OCI-LY7 (cell line): Measurements from ENCODE around the gene PRKAG2. TPM values are rescaled to one million over a fixed set of nuclear protein-coding genes. Genes with fewer than 3 reads are reported as not detected.

ENCODE experiments used
- BruUV-seq: library from RNA; stranded (reverse); fragments of 400-500 nt; replicated peaks from 2 replicates; lab custom pipeline; 2021; lab: Mats Ljungman, UMichigan
- CTCF ChIA-PET: fragments of 300-600 bp; sonication (Branson Sonifier 250); formaldehyde crosslinking; loops from one replicate; lab custom pipeline; 2022; ENCODE audit warnings: antibody characterized with exemption; ENCODE audit not compliant: unreplicated experiment; lab: Charles Lee
- POLR2A ChIA-PET: fragments of 300-600 bp; sonication (Branson Sonifier 250); formaldehyde crosslinking; loops from one replicate; lab custom pipeline; 2022; ENCODE audit warnings: antibody characterized with exemption; lab: Charles Lee
- DNase-seq: peaks from one replicate; pipeline ENCODE4 v3.0.0-alpha.2; 2015; ENCODE audit warnings: low spot score
- H2AFZ ChIP-seq: fragments of 200-600 bp; sonication (generic), shearing (Covaris generic); 2 replicates; pipeline ENCODE4 v1.6.1; 2014; ENCODE audit warnings: mild to moderate bottlenecking, antibody characterized with exemption, low read length, moderate library complexity
- H3K27ac ChIP-seq: fragments of 200-600 bp; sonication (generic); 2 replicates; pipeline ENCODE4 v1.5.1; 2014; ENCODE audit warnings: mixed run types, low read depth, mild to moderate bottlenecking, moderate library complexity, low read length, inconsistent platforms; ENCODE audit not compliant: poor library complexity, severe bottlenecking
- H3K36me3 ChIP-seq: fragments of 200-600 bp; sonication (generic); 2 replicates; pipeline ENCODE4 v1.6.1; 2014; ENCODE audit warnings: mild to moderate bottlenecking, antibody characterized with exemption, low read length, moderate library complexity, mixed read lengths; ENCODE audit not compliant: insufficient read depth
- H3K4me1 ChIP-seq: fragments of 200-600 bp; sonication (generic); 2 replicates; pipeline ENCODE4 v1.5.1; 2014; ENCODE audit warnings: mild to moderate bottlenecking, low read length; ENCODE audit not compliant: insufficient read depth, poor library complexity, severe bottlenecking
- H3K4me2 ChIP-seq: fragments of 200-600 bp; sonication (generic); 2 replicates; pipeline ENCODE4 v1.6.1; 2014; ENCODE audit warnings: mild to moderate bottlenecking, low read length
- H3K4me3 ChIP-seq: fragments of 200-600 bp; sonication (generic); 2 replicates; pipeline ENCODE4 v1.5.1; 2014; ENCODE audit warnings: mild to moderate bottlenecking, low read depth, low read length; ENCODE audit not compliant: poor library complexity, severe bottlenecking
- H3K79me2 ChIP-seq: fragments of 200-600 bp; sonication (generic); 2 replicates; pipeline ENCODE4 v1.6.1; 2016; ENCODE audit warnings: low read depth, mild to moderate bottlenecking, low read length, moderate library complexity, mixed read lengths; ENCODE audit not compliant: insufficient read depth
- H3K9me2 ChIP-seq: fragments of 200-600 bp; sonication (generic); 2 replicates; pipeline ENCODE4 v1.6.1; 2016; ENCODE audit warnings: mild to moderate bottlenecking, low read length, mixed read lengths; ENCODE audit not compliant: insufficient read depth
- H3K9me3 ChIP-seq: fragments of 200-600 bp; sonication (generic); 2 replicates; pipeline ENCODE4 v1.6.1; 2014; ENCODE audit warnings: mild to moderate bottlenecking, mixed run types, low read length, mixed read lengths
- H4K20me1 ChIP-seq: fragments of 200-600 bp; sonication (generic); 2 replicates; pipeline ENCODE4 v1.6.1; 2014; ENCODE audit warnings: mild to moderate bottlenecking, antibody characterized with exemption, low read length, moderate library complexity, mixed read lengths; ENCODE audit not compliant: insufficient read depth
- CTCF ChIP-seq: fragments of 200-600 bp; sonication (generic); conservative IDR thresholded peaks from 2 replicates; pipeline ENCODE4 v1.5.1; 2014; ENCODE audit warnings: mild to moderate bottlenecking, antibody characterized with exemption, low read length, moderate library complexity, mixed read lengths
- EZH2phosphoT487 ChIP-seq: fragments of 200-600 bp; sonication (generic); IDR thresholded peaks from 2 replicates; pipeline ENCODE4 v1.6.1; 2018; ENCODE audit warnings: low read depth, borderline replicate concordance, mild to moderate bottlenecking, mixed run types, antibody characterized with exemption, low read length, moderate library complexity, mixed read lengths
- intact Hi-C: fragments of 100-400 bp; cut with micrococcal nuclease; formaldehyde crosslinking; loops from one replicate; pipeline ENCODE4 v1.10.0; 2022; ENCODE audit not compliant: unreplicated experiment
- total RNA-seq, 2 experiments: library from RNA; depleted of rRNA in 1 of 2; stranded (reverse); fragments of >200 nt in 1 of 2; shearing (Covaris generic) in 1 of 2; gene quantifications; 2 replicates each; pipeline ENCODE4 v1.2.3, GENCODE V29; 2014 to 2022

The PRKAG2 gene
- total RNA-seq, 2 experiments from 2014 or later = 1.2 to 5.1 TPM

DNA sequence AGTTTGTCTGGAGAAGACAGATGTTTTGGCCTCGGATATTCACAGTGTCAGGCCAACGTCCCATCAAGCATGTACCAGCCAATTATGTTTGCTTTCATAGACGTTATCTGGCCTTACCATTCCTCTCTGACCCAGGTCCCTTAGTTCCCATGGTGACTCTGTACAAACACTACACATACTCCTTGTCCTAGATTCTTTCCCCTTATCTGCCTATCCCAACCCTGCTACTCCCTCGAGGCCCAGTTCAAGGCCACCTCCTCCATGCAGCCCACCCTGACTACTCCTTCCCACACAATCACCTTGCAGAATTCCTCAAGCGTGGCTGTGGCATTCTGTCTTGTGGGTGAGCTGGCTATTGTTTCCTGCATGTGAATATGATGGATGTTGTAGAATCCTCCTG is 155.2 kb downstream of the PRKAG2 start:
- POLR2A ChIA-PET = no interaction called here
- Histone ChIP-seq H3K4me2 (no peak overlapping the region), H2AFZ (no peak overlapping the region), H3K27ac (no peak overlapping the region), H3K9me3 (no peaks in the 10 kb centered on the region), H3K4me3 (no peak overlapping the region), H4K20me1 (no peaks in the 10 kb centered on the region), H3K79me2 (no peaks in the 10 kb centered on the region), H3K9me2 (no peaks in the 10 kb centered on the region), H3K36me3 (no peaks in the 10 kb centered on the region), H3K4me1 (no peaks in the 10 kb centered on the region)
- intact Hi-C loops = no loop called here
- no TSS peak for BruUV-seq
- no peak for TF ChIP-seq EZH2phosphoT487
- TF ChIP-seq CTCF = no peak
- CTCF ChIA-PET = no interaction called here
- no peak for DNase-seq

- Histone ChIP-seq H3K9me2 (no peaks in the 10 kb centered on the region), H2AFZ (no peak overlapping the region), H3K4me3 (no peak overlapping the region), H3K9me3 (no peaks in the 10 kb centered on the region), H3K27ac (no peak overlapping the region), H3K4me2 (no peak overlapping the region), H3K36me3 (no peaks in the 10 kb centered on the region), H3K4me1 (no peaks in the 10 kb centered on the region), H4K20me1 (no peaks in the 10 kb centered on the region), H3K79me2 (no peaks in the 10 kb centered on the region)
- TF ChIP-seq EZH2phosphoT487 (no peak), CTCF (no peak)
- BruUV-seq = no TSS peak
- intact Hi-C loops = no loop called here
- ChIA-PET CTCF (no interaction called here), POLR2A (no interaction called here)
- DNase-seq = no peak
Observed at GRCh38 chr7:151721236-151721635, 155.7 kb downstream of the PRKAG2 start.

- H3K36me3 ChIP-seq = no peaks in the 10 kb centered on the region
- ChIA-PET CTCF (no interaction called here), POLR2A (no interaction called here)
- no peak overlapping the region for H3K27ac ChIP-seq
- no peak overlapping the region for H2AFZ ChIP-seq
- H3K9me2 ChIP-seq = no peaks in the 10 kb centered on the region
- no peak for DNase-seq
- no peaks in the 10 kb centered on the region for H3K79me2 ChIP-seq
- no peaks in the 10 kb centered on the region for H4K20me1 ChIP-seq
- H3K9me3 ChIP-seq = no peaks in the 10 kb centered on the region
- H3K4me2 ChIP-seq = no peak overlapping the region
- BruUV-seq = no TSS peak
- intact Hi-C loops = no loop called here
- TF ChIP-seq CTCF (no peak), EZH2phosphoT487 (no peak)
- no peak overlapping the region for H3K4me3 ChIP-seq
- H3K4me1 ChIP-seq = no peaks in the 10 kb centered on the region
Observed at GRCh38 chr7:151720280-151720679, 156.6 kb downstream of the PRKAG2 start.
